Fibroblast of the conjunctiva (primary cell): Measurements from ENCODE around the gene DKKL1.

Source experiments
- DNase-seq: peaks from one replicate; pipeline ENCODE4 v3.0.0-alpha.2; 2010; ENCODE audit warnings: low read depth

DKKL1 gene

GRCh38 chr19:49422407-49423070 is 58.9 kb downstream of the DKKL1 start:
- DNase-seq: no peak

- no peak for DNase-seq
Measured at GRCh38 chr19:49423071-49423984, 59.7 kb downstream of the DKKL1 start, which contains the start of gene PTH2. Gene PTH2 (minus strand): TSS chr19:49423441. CDS start chr19:49423339, 102 bp downstream.

- no peak for DNase-seq
Measured at GRCh38 chr19:49423985-49424303, 60.3 kb downstream of the DKKL1 start.
